OCI-LY3 (cell line): ENCODE data around the gene SLC25A14.

ENCODE experiments used
- H2AFZ ChIP-seq: fragments of 200-600, 300-600 bp; shearing (Covaris generic); 2 replicates; pipeline ENCODE4 v1.6.0; 2014; ENCODE audit warnings: antibody characterized with exemption, low read depth, low read length
- H3K27ac ChIP-seq: fragments of 200-600, 300-600 bp; sonication (generic); 2 replicates; pipeline ENCODE4 v1.5.1; 2014; ENCODE audit warnings: mild to moderate bottlenecking, low read length, moderate library complexity, mixed read lengths
- H3K27me3 ChIP-seq: fragments of 200-600, 300-600 bp; sonication (generic); 2 replicates; pipeline ENCODE4 v1.6.1; 2014; ENCODE audit warnings: low read depth, low read length, mixed read lengths
- H3K36me3 ChIP-seq: fragments of 200-600, 300-600 bp; sonication (generic); replicated peaks from 2 replicates; pipeline ENCODE3; 2014; ENCODE audit warnings: low read depth, low read length, mixed read lengths
- H3K4me1 ChIP-seq: fragments of 300-600, 200-600 bp; sonication (generic); 2 replicates; pipeline ENCODE4 v1.6.1; 2014; ENCODE audit warnings: low read length, mixed read lengths
- H3K4me2 ChIP-seq: fragments of 200-600, 300-600 bp; sonication (generic); 2 replicates; pipeline ENCODE4 v1.6.1; 2014; ENCODE audit warnings: low read length, mixed read lengths
- H3K4me3 ChIP-seq: fragments of 300-600, 200-600 bp; sonication (generic); 2 replicates; pipeline ENCODE4 v1.5.1; 2014; ENCODE audit warnings: antibody characterized with exemption, mild to moderate bottlenecking, low read length, moderate library complexity
- H3K79me2 ChIP-seq: fragments of 300-600, 200-600 bp; shearing (Covaris generic); 2 replicates; pipeline ENCODE4 v1.6.1; 2014; ENCODE audit warnings: mild to moderate bottlenecking, low read length, mixed read lengths
- H3K9ac ChIP-seq: fragments of 300-600, 200-600 bp; shearing (Covaris generic); 2 replicates; pipeline ENCODE4 v1.6.0; 2014; ENCODE audit warnings: mild to moderate bottlenecking, low read length, moderate library complexity
- H3K9me3 ChIP-seq: fragments of 200-600, 300-600 bp; shearing (Covaris generic); 2 replicates; pipeline ENCODE4 v1.6.1; 2014; ENCODE audit warnings: low read length, mixed read lengths; ENCODE audit not compliant: insufficient read depth
- H4K20me1 ChIP-seq: fragments of 200-600, 300-600 bp; sonication (generic); 2 replicates; pipeline ENCODE4 v1.6.1; 2016; ENCODE audit warnings: low read length, mixed read lengths; ENCODE audit not compliant: insufficient read depth
- EZH2phosphoT487 ChIP-seq: fragments of 200-600 bp; shearing (Covaris generic); IDR thresholded peaks from 2 replicates; pipeline ENCODE4 v1.6.1; 2018; ENCODE audit warnings: antibody characterized with exemption, mixed run types, low read depth
- TF ChIP-seq, protein P1 (sequence below): fragments of 200-600, 300-600 bp; sonication (generic); IDR thresholded peaks from 2 replicates; pipeline ENCODE4 v1.5.1; 2014; ENCODE audit warnings: antibody characterized with exemption, low read length, low read depth

The SLC25A14 gene, protein sequence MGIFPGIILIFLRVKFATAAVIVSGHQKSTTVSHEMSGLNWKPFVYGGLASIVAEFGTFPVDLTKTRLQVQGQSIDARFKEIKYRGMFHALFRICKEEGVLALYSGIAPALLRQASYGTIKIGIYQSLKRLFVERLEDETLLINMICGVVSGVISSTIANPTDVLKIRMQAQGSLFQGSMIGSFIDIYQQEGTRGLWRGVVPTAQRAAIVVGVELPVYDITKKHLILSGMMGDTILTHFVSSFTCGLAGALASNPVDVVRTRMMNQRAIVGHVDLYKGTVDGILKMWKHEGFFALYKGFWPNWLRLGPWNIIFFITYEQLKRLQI

DNA sequence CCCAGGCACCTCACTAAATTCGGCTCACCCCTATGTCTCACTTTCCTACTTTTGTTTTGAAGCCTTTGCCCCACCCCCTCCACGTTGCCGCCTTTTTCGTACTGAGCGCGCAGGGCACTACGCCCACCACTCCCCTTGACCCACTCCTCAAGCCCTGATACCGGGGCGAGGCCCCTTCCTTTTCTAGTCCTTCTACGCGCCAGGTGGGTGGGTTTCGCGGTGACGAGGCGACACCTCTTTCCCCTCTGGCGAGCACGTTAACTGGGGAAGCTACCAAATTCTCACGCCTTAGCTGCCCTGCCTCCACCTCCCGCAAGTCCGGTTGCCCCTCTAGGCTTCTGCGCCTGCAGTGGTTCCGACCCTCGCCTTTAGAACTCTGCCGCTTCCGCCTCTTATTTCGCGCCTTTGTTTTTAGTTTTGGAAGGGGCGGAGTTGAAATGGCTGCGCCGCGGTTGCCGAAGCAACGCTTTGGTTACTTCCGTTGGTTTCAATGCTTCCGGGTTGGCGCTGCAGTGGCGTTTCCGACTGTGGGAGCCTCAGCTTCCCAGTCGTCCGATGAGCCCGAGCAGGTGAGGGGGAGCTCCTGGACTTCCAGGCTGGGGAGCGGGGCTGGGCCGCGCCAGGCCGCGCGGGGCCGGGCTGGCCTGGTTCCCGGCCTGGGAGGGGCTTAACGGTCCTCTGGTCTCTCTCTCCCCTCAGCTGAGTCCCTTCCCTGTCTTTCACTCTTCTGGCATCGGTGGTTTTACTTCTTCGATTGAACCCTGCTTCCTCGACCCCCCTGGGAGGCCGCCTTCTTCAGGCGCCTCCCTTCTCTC is at the start of gene SLC25A14:
Gene SLC25A14 (plus strand): TSS at position 512 of the 815 bp plus-strand sequence. CDS start 360 bp downstream, outside the sequence.
- TF ChIP-seq, protein P1, sequence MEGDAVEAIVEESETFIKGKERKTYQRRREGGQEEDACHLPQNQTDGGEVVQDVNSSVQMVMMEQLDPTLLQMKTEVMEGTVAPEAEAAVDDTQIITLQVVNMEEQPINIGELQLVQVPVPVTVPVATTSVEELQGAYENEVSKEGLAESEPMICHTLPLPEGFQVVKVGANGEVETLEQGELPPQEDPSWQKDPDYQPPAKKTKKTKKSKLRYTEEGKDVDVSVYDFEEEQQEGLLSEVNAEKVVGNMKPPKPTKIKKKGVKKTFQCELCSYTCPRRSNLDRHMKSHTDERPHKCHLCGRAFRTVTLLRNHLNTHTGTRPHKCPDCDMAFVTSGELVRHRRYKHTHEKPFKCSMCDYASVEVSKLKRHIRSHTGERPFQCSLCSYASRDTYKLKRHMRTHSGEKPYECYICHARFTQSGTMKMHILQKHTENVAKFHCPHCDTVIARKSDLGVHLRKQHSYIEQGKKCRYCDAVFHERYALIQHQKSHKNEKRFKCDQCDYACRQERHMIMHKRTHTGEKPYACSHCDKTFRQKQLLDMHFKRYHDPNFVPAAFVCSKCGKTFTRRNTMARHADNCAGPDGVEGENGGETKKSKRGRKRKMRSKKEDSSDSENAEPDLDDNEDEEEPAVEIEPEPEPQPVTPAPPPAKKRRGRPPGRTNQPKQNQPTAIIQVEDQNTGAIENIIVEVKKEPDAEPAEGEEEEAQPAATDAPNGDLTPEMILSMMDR, result no peak
- no peak for TF ChIP-seq EZH2phosphoT487
- H3K4me1 ChIP-seq, result peaks cover 4% of the 10 kb centered on the region; the same call in 1 of the 2 replicates
- no peaks in the 10 kb centered on the region for H3K27me3 ChIP-seq
- no peaks in the 10 kb centered on the region for H4K20me1 ChIP-seq
- peak within 1 kb of the TSS; percentile 53 for H3K27ac ChIP-seq
- no peaks in the 10 kb centered on the region for H3K79me2 ChIP-seq
- no peaks in the 10 kb centered on the region for H3K36me3 ChIP-seq
- peak within 1 kb of the TSS; percentile 88 for H3K4me2 ChIP-seq
- H3K4me3 ChIP-seq, result peak within 1 kb of the TSS; percentile 96
- H3K9me3 ChIP-seq, result no peaks in the 10 kb centered on the region
- H3K9ac ChIP-seq, result peak within 1 kb of the TSS; percentile 92
- H2AFZ ChIP-seq, result peak within 1 kb of the TSS; percentile 92

DNA sequence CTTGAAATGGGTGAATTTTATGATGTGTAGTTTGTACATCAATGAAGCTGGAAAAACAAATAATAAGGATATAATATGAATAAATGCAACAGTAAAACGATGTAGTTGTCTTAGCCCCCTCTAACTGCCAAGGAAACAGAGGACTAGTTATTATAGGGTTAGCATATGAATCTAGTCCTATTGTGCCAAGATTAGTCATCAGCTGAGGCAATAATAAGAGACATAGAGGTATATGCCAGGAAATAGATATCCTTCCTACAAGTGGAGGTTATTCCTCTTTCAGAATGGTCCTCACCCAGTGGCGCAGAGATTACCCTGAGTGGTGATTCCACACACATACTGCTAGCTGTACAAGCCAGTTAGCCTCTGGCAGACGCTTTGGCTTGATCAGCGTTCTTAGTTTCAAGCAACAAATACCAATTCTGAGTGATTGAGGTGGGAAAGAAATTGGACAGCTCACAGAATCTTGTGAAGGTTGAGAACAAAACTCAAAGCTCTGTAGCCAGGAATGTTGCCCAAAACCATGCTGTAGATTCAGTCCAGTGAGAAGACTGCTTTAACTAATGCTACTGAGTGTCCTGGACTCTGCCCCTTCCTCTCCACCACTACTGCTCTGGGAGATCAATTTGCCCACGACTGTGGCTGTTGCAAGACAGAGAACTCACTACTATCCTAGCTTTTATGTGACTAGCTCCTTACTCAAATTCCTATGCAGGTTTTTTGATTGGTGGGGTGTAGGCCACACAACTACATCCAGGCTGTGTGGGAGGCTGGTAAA is 44.0 kb upstream of the SLC25A14 start:
- TF ChIP-seq EZH2phosphoT487, result no peak
- TF ChIP-seq, protein P1, result no peak
- no peak overlapping the region for H2AFZ ChIP-seq
- no peak overlapping the region for H3K4me3 ChIP-seq
- no peaks in the 10 kb centered on the region for H3K9me3 ChIP-seq
- no peak overlapping the region for H3K4me2 ChIP-seq
- no peaks in the 10 kb centered on the region for H3K27me3 ChIP-seq
- H4K20me1 ChIP-seq, result no peaks in the 10 kb centered on the region
- no peaks in the 10 kb centered on the region for H3K79me2 ChIP-seq
- H3K4me1 ChIP-seq, result no peaks in the 10 kb centered on the region
- no peaks in the 10 kb centered on the region for H3K36me3 ChIP-seq
- H3K9ac ChIP-seq, result no peak overlapping the region
- H3K27ac ChIP-seq, result no peak overlapping the region

DNA sequence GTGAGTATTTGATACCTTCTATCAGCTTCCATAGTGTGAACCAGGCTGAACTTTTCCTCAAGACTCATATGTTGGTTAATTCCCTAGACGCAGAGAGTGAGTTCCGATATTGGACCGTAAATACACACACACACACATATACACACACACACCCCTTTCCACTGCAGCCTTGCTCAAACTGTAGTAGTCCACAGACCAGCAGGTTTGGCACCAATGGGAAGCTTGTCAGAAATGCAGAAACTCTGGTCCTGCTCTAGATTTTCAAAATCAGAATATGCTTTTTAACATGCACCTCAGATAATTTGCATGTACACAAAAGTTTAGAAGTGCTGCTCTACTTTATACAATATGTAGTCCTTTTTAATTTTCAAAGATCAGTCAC is 43.4 kb upstream of the SLC25A14 start:
- no peaks in the 10 kb centered on the region for H3K79me2 ChIP-seq
- H3K9ac ChIP-seq, result no peak overlapping the region
- no peaks in the 10 kb centered on the region for H3K27me3 ChIP-seq
- H3K36me3 ChIP-seq, result no peaks in the 10 kb centered on the region
- no peak overlapping the region for H3K4me2 ChIP-seq
- no peak overlapping the region for H3K4me3 ChIP-seq
- no peaks in the 10 kb centered on the region for H4K20me1 ChIP-seq
- H3K9me3 ChIP-seq, result no peaks in the 10 kb centered on the region
- H3K4me1 ChIP-seq, result no peaks in the 10 kb centered on the region
- H2AFZ ChIP-seq, result no peak overlapping the region
- no peak overlapping the region for H3K27ac ChIP-seq
- TF ChIP-seq, protein P1, result no peak
- TF ChIP-seq EZH2phosphoT487, result no peak

DNA sequence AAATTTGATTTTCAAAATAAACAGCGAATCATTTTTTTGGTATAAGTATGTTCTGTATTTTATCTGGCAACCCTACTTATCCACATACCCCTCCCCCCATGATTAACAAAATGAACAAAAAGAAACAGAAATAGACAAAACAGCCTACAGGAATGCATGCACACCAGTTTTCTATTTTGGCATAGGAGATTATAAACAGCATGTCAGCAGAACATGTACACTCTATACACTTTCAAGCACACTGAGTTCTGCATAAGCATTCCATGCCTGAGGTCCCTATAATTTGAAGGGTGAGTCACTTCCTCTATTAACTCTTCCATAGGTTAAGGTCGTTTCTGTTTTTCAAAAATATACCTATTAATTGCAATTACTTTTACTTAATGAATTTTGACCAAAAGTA is 43.0 kb upstream of the SLC25A14 start:
- Histone ChIP-seq H3K9me3 (no peaks in the 10 kb centered on the region), H3K36me3 (no peaks in the 10 kb centered on the region), H3K4me1 (no peaks in the 10 kb centered on the region), H3K27ac (no peak overlapping the region), H3K79me2 (no peaks in the 10 kb centered on the region), H2AFZ (no peak overlapping the region), H3K4me2 (no peak overlapping the region), H3K9ac (no peak overlapping the region), H4K20me1 (no peaks in the 10 kb centered on the region), H3K4me3 (no peak overlapping the region), H3K27me3 (no peaks in the 10 kb centered on the region)
- no peak for TF ChIP-seq EZH2phosphoT487
- TF ChIP-seq, protein P1, result no peak
